CD14-positive monocyte (primary cell): ENCODE measurements around the gene AHI1. TPM values are rescaled to one million over a fixed set of nuclear protein-coding genes. Genes with fewer than 3 reads are reported as not detected.

Experiments used
- DNase-seq, 3 donors: peaks; one replicate each; pipeline ENCODE4 v3.0.0-alpha.2; 2011 to 2022
- H2AFZ ChIP-seq: 2 replicates; pipeline ENCODE4 v1.6.0; 2012; ENCODE audit warnings: mild to moderate bottlenecking, low read depth, low read length, inconsistent platforms; ENCODE audit not compliant: insufficient read depth, poor library complexity, severe bottlenecking
- H3K27ac ChIP-seq, 2 donors: 1 replicate in 1 of 2; 2 replicates in 1 of 2; pipeline ENCODE4 v1.5.1; 2012 to 2013; ENCODE audit warnings: low read length in 2 of 2, control low read depth in 1 of 2, inconsistent platforms in 1 of 2, low read depth in 1 of 2, mild to moderate bottlenecking in 1 of 2
- H3K27me3 ChIP-seq, 2 donors: one replicate each; pipeline versions ENCODE4 v1.6.0 to v1.6.1; 2011 to 2013; ENCODE audit warnings: low read length in 2 of 2; ENCODE audit not compliant: control insufficient read depth in 2 of 2, insufficient read depth in 2 of 2
- H3K36me3 ChIP-seq, 2 donors: replicated peaks in 1 of 2; 1 replicate in 1 of 2; 2 replicates in 1 of 2; pipeline versions ENCODE4 v1.5.1 to v1.6.1; 2012 to 2013; ENCODE audit warnings: low read length in 2 of 2, control low read depth in 1 of 2, inconsistent platforms in 1 of 2, mild to moderate bottlenecking in 1 of 2; ENCODE audit not compliant: insufficient read depth in 2 of 2, control insufficient read depth in 1 of 2
- H3K4me1 ChIP-seq, 2 donors: 1 replicate in 1 of 2; 2 replicates in 1 of 2; pipeline versions ENCODE4 v1.5.1 to v1.6.1; 2012 to 2013; ENCODE audit warnings: low read length in 2 of 2, control low read depth in 1 of 2, inconsistent platforms in 1 of 2, mild to moderate bottlenecking in 1 of 2, moderate library complexity in 1 of 2; ENCODE audit not compliant: insufficient read depth in 2 of 2, control insufficient read depth in 1 of 2
- H3K4me2 ChIP-seq: replicated peaks from 2 replicates; pipeline ENCODE3; 2012; ENCODE audit warnings: low read length, moderate library complexity, mild to moderate bottlenecking; ENCODE audit not compliant: poor library complexity, severe bottlenecking; ENCODE audit errors: extremely low read depth
- H3K4me3 ChIP-seq, 3 experiments: fragments of 200-600 bp in 1 of 3; sonication (generic) in 1 of 3; replicated peaks in 1 of 3; 1 replicate in 2 of 3; 2 replicates in 1 of 3; pipeline ENCODE4 v1.5.1; 2011 to 2013; ENCODE audit warnings: low read length in 3 of 3, mild to moderate bottlenecking in 3 of 3, control low read depth in 2 of 3, low read depth in 2 of 3, inconsistent platforms in 1 of 3, moderate library complexity in 1 of 3
- H3K79me2 ChIP-seq: 2 replicates; pipeline ENCODE4 v1.6.0; 2012; ENCODE audit warnings: mild to moderate bottlenecking, control low read depth, inconsistent platforms, low read length, moderate library complexity; ENCODE audit not compliant: insufficient read depth
- H3K9ac ChIP-seq: 2 replicates; pipeline ENCODE4 v1.6.0; 2017; ENCODE audit warnings: low read length, mild to moderate bottlenecking; ENCODE audit not compliant: insufficient read depth, poor library complexity, severe bottlenecking
- H3K9me3 ChIP-seq, 2 donors: replicated peaks in 1 of 2; 1 replicate in 1 of 2; 2 replicates in 1 of 2; pipeline versions ENCODE4 v1.5.1 to v1.6.1; 2012 to 2013; ENCODE audit warnings: low read length in 2 of 2, control low read depth in 1 of 2; ENCODE audit not compliant: control insufficient read depth in 1 of 2, insufficient read depth in 1 of 2
- H4K20me1 ChIP-seq: 2 replicates; pipeline ENCODE4 v1.6.0; 2012; ENCODE audit warnings: mild to moderate bottlenecking, low read length, control low read depth, moderate library complexity; ENCODE audit not compliant: insufficient read depth
- H3K27ac Mint-ChIP-seq, 7 donors: one replicate each; pipeline ENCODE4 v1.8.0; 2020; ENCODE audit warnings: mild to moderate bottlenecking in 7 of 7, mixed read lengths in 7 of 7, moderate library complexity in 6 of 7, inconsistent platforms in 2 of 7
- H3K27me3 Mint-ChIP-seq, 3 donors: one replicate each; pipeline ENCODE4 v1.8.0; 2021 to 2022; ENCODE audit warnings: low read depth in 3 of 3, mild to moderate bottlenecking in 3 of 3, mixed read lengths in 3 of 3, moderate library complexity in 3 of 3, inconsistent platforms in 1 of 3
- H3K36me3 Mint-ChIP-seq, 2 donors: one replicate each; pipeline ENCODE4 v1.8.0; 2020; ENCODE audit warnings: mixed read lengths in 2 of 2, inconsistent platforms in 1 of 2, mild to moderate bottlenecking in 1 of 2
- H3K4me1 Mint-ChIP-seq: one replicate; pipeline ENCODE4 v1.8.0; 2020; ENCODE audit warnings: mild to moderate bottlenecking, mixed read lengths
- H3K4me3 Mint-ChIP-seq, 2 donors: one replicate each; pipeline ENCODE4 v1.8.0; 2020; ENCODE audit warnings: mild to moderate bottlenecking in 2 of 2, mixed read lengths in 2 of 2, moderate library complexity in 1 of 2
- H3K9me3 Mint-ChIP-seq, 7 donors: one replicate each; pipeline ENCODE4 v1.8.0; 2020 to 2022; ENCODE audit warnings: mixed read lengths in 7 of 7, mild to moderate bottlenecking in 6 of 7, moderate library complexity in 6 of 7, inconsistent platforms in 2 of 7
- CTCF ChIP-seq: fragments of 200-600 bp; IDR thresholded peaks from one replicate; pipeline ENCODE4 v1.8.0; 2022; ENCODE audit warnings: antibody characterized with exemption, mild to moderate bottlenecking
- WGBS: methylation state at CpG from one replicate; pipeline ENCODE4 v1.1.5; 2013; ENCODE audit warnings: missing lambda C conversion rate; ENCODE audit not compliant: insufficient coverage; 5-methylcytosine and 5-hydroxymethylcytosine counted together
- intact Hi-C, 2 donors: fragments of 100-400 bp; cut with micrococcal nuclease; formaldehyde crosslinking; loops; one replicate each; pipeline versions ENCODE4 v1.15.0 to v1.15.1; 2023
- polyA plus RNA-seq, 3 donors: library from polyadenylated mRNA; depleted of rRNA in 1 of 3; unstranded in 2 of 3; stranded (reverse) in 1 of 3; fragments of 300-500 nt in 2 of 3; fragments of >200 nt in 1 of 3; fragmentation: Illumina TruSeq in 2 of 3; gene quantifications; 1 replicate in 2 of 3; 2 replicates in 1 of 3; pipeline ENCODE4 v1.2.3, GENCODE V29; 2012 to 2021

AHI1 gene
- polyA plus RNA-seq, 3 donors = 0.91 to 2.8 (median 1.4) TPM

- WGBS = no CpG with 5 or more reads among the region's 3 CpGs
- H3K27me3 Mint-ChIP-seq = no peaks in the 10 kb centered on the region
- peaks cover 19% of the 10 kb centered on the region for H3K4me1 Mint-ChIP-seq
- Histone ChIP-seq H3K9ac (no peak overlapping the region), H2AFZ (no peak overlapping the region), H3K79me2 (no peaks in the 10 kb centered on the region), H3K27ac (no peak overlapping the region), H3K4me3 (no peak overlapping the region), H4K20me1 (no peaks in the 10 kb centered on the region), H3K4me2 (no peak overlapping the region), H3K36me3 (no peaks in the 10 kb centered on the region), H3K27me3 (no peaks in the 10 kb centered on the region), H3K4me1 (peaks cover 13 to 23% of the 10 kb centered on the region in 2 donors), H3K9me3 (no peaks in the 10 kb centered on the region)
- H3K36me3 Mint-ChIP-seq = no peaks in the 10 kb centered on the region
- H3K4me3 Mint-ChIP-seq = no peak overlapping the region
- DNase-seq = peak; percentile 10 to 59 (median 33)
- no peak overlapping the region for H3K27ac Mint-ChIP-seq
- intact Hi-C loops = no loop called here
- TF ChIP-seq CTCF = peak; percentile 73
- H3K9me3 Mint-ChIP-seq = no peaks in the 10 kb centered on the region
Measured at GRCh38 chr6:135438907-135439535, 58.5 kb downstream of the AHI1 start.

GRCh38 chr6:135434991-135435390, 62.5 kb downstream of the AHI1 start:
- Mint-ChIP-seq H3K27ac (no peak overlapping the region), H3K27me3 (no peaks in the 10 kb centered on the region), H3K36me3 (no peaks in the 10 kb centered on the region), H3K9me3 (no peaks in the 10 kb centered on the region), H3K4me1 (peaks cover 11% of the 10 kb centered on the region), H3K4me3 (no peak overlapping the region)
- H3K9me3 ChIP-seq = no peaks in the 10 kb centered on the region
- H4K20me1 ChIP-seq = no peaks in the 10 kb centered on the region
- H3K27me3 ChIP-seq = no peaks in the 10 kb centered on the region
- H3K27ac ChIP-seq = no peak overlapping the region
- H3K4me2 ChIP-seq = no peak overlapping the region
- H3K36me3 ChIP-seq = no peaks in the 10 kb centered on the region
- no peak for TF ChIP-seq CTCF
- H3K9ac ChIP-seq = no peak overlapping the region
- DNase-seq = no peak
- no peak overlapping the region for H2AFZ ChIP-seq
- no peak overlapping the region for H3K4me3 ChIP-seq
- H3K79me2 ChIP-seq = no peaks in the 10 kb centered on the region
- intact Hi-C loops = no loop called here
- H3K4me1 ChIP-seq = peaks cover 8 to 15% of the 10 kb centered on the region in 2 donors
